ENCODE data around the gene MAST3. TPM values are rescaled to one million over a fixed set of nuclear protein-coding genes. Genes with fewer than 3 reads are reported as not detected.
"Not testable (repeated sequence)": the region's sequence is repeated elsewhere in the genome, so short reads cannot be mapped to it uniquely, and the experiment has no call there.

MAST3 gene
- total and polyA plus RNA-seq, 2 donors: 3.5 to 7.0 TPM

DNA sequence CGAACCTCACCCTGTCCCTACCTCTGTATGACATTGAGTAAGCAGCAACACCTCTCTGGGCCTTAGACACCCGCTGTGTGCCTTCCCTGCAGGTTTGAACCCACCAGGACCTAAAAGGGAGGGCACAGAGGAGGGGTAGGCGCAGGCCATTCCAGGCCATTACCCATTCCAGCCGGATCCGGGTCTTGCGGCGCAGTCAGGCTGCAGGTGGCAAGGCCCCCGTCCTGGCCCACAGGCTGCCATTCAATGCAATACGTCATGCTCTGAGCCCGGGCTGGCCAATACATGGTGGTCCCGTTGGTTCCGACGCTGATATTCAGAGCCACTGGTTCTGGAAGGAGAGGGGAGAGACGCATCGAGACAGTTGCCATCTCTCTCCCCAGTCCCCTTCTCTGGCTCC lies 28.2 kb upstream of the MAST3 start:
- H3K36me3 ChIP-seq (ENCODE audit: insufficient read depth): no peaks in the 10 kb centered on the region
- no peak overlapping the region for H3K4me3 ChIP-seq (ENCODE audit: low read depth, low read length)
- WGBS: 85% methylated on average over 15 of the region's 15 CpGs
- no peak for DNase-seq (ENCODE audit: extremely low spot score)
- no peaks in the 10 kb centered on the region for H3K4me1 ChIP-seq (ENCODE audit: insufficient read depth)
- H3K27ac ChIP-seq (ENCODE audit: low read depth): no peak overlapping the region

DNA sequence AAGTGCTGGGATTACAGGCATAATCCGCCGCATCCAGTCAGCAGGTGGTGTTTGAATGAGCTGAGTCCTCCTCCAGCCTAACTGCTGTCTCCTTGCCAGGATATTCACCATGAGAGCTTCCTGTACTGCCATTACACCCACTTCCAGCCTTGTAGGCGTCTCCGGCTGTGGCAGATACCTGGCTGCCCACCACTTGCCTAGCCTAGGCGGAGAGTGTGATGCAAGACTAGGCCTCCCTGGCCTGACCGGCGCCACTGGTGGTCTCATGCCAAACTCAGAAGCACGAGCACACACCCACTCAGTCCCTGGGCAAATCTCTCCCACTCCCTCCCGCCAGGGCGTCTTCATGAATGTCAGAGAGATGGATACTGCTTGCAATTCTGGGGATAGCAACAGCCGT lies 27.4 kb upstream of the MAST3 start:
- DNase-seq (ENCODE audit: extremely low spot score): no peak
- Histone ChIP-seq H3K4me1 (ENCODE audit: insufficient read depth) (no peaks in the 10 kb centered on the region), H3K27ac (ENCODE audit: low read depth) (no peak overlapping the region), H3K36me3 (ENCODE audit: insufficient read depth) (no peaks in the 10 kb centered on the region), H3K4me3 (ENCODE audit: low read depth, low read length) (no peak overlapping the region)
- WGBS: 66% methylated on average over 11 of the region's 11 CpGs

DNA sequence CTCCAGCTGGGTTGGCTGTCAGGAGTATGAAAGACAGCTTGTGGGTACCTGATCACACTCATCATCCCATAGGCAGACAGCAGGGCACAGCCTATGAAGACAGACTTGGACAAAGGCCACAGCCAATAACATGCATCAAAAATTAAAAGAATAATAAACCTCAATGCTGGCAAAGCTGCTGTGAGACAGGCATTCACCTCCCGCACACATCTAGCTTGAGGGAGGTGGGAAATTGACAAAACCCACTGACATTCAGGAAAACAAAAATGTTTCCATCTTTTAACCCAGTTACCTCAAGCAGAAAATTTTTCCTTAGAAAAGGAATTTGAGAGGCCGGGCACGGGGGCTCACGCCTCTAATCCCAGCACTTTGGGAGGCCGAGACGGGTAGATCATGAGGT lies 25.2 kb upstream of the MAST3 start:
- H3K27ac ChIP-seq (ENCODE audit: low read depth): no peak overlapping the region
- H3K4me1 ChIP-seq (ENCODE audit: insufficient read depth): no peaks in the 10 kb centered on the region
- no peaks in the 10 kb centered on the region for H3K36me3 ChIP-seq (ENCODE audit: insufficient read depth)
- WGBS: 83% methylated on average over 6 of the region's 6 CpGs
- DNase-seq (ENCODE audit: extremely low spot score): no peak
- H3K4me3 ChIP-seq (ENCODE audit: low read depth, low read length): no peak overlapping the region

DNA sequence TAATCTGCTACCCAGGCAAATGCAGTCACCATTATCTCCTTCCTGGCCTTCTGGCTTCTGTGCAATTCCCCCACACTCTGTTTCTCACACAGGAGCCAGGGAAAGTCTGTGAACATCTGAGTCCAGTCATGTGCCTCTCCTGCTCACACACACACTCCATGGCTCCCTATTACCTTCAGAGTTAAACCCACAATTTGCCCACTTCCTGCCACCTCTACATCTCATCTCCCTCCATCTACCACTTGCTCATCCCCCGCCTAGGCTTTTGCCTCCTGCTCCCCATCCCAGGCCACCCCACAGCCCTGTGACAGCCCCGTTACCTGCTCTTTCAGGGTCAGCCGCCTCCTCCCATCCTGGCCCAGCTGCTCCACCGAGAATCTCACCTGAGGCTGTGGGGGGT lies 24.4 kb upstream of the MAST3 start:
- Histone ChIP-seq H3K27ac (ENCODE audit: low read depth) (no peak overlapping the region), H3K4me1 (ENCODE audit: insufficient read depth) (no peaks in the 10 kb centered on the region), H3K4me3 (ENCODE audit: low read depth, low read length) (no peak overlapping the region), H3K36me3 (ENCODE audit: insufficient read depth) (no peaks in the 10 kb centered on the region)
- DNase-seq (ENCODE audit: extremely low spot score): no peak
- WGBS: 68% methylated on average over 4 of the region's 4 CpGs

DNA sequence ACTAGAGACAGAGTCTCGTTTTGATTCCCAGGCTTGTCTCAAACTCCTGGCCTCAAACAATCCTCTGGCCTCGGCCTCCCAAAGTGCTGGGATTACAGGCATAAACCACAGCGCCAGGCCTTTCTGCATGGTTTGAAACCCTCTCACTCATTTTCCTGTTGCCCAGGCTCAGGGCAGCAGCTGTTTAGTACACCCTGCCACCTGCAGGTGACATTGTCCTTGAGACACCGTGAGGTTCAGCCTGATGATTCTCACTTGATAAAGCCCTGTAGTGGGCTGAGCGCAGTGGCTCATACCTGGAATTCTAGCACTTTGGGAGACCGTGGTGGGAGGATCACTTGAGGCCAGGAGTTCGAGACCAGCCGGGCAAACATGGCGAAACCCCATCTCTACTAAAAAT lies 23.4 kb upstream of the MAST3 start:
- WGBS: 72% methylated on average over 9 of the region's 9 CpGs

DNA sequence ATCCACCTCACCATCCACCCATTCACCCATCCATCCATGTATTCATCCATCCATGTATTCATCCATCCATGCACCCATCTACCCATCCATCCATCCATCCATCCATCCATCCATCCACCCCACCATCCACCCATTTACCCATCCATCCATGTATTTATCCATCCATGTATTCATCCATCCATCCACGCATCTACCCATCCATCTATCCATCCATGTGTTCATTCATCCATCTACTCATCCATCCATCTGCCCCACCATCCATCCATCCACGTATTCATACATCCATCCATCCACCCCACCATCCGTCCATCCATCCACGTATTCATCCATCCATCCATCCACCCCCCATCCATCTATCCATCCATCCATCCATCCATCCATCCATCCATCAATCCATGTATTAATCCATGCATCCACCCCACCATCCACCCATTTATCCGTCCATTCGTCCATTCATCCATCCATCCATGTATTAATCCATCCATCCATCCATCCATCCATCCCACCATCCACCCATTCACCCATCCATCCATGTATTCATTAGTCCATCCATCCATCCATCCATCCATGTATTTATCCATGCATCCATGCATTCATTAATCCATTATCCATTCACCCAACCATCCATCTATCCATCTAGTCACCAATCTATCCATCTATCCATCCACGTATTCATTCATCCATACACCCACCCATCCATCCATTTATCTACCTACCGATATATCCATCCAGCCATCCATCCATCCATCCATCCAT lies 13.5 kb upstream of the MAST3 start:
- Histone ChIP-seq H3K36me3 (ENCODE audit: insufficient read depth) (no peaks in the 10 kb centered on the region), H3K4me1 (ENCODE audit: insufficient read depth) (no peaks in the 10 kb centered on the region), H3K4me3 (ENCODE audit: low read depth, low read length) (no peak overlapping the region), H3K27ac (ENCODE audit: low read depth) (no peak overlapping the region)
- WGBS: 76% methylated on average over 8 of the region's 8 CpGs
- no peak for DNase-seq (ENCODE audit: extremely low spot score)

More for the DNA sequence above, 23.4 kb upstream of the MAST3 start:
- H3K4me1 ChIP-seq (ENCODE audit: insufficient read depth): no peaks in the 10 kb centered on the region
- H3K27ac ChIP-seq (ENCODE audit: low read depth): no peak overlapping the region
- no peak for DNase-seq (ENCODE audit: extremely low spot score)
- no peak overlapping the region for H3K4me3 ChIP-seq (ENCODE audit: low read depth, low read length)
- H3K36me3 ChIP-seq (ENCODE audit: insufficient read depth): no peaks in the 10 kb centered on the region

DNA sequence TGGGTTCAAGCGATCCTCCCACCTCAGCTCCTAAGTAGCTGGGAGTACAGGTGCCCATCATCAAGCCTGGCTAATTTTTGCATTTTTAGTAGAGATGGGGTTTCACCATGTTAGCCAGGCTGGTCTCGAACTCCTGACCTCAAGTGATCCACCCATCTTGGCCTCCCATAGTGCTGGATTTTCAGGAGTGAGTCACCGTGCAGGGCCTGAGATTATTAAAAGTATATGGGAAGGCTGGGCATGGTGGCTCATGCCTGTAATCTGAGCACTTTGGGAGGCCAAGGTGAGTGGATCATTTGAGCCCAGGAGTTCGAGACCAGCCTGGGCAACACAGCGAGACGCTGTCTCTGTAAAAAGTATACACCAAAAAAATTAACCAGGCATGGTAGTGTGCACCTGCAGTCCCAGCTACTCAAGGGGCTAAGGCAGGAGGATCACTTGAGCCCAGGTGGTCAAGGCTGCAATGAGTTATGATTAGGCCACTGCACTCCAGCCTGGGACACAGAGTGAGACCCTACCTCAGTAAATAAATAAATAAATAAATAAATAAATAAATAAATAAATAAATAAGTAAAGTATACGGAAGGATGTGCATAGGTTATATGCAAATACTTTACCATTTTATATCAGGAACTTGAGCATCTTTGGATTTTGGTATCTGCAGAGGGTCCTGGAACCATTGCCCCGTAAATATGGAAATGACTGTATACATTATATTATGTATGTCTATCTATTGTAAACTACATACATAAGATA lies 11.7 kb upstream of the MAST3 start:
- no peak overlapping the region for H3K27ac ChIP-seq (ENCODE audit: low read depth)
- no peaks in the 10 kb centered on the region for H3K36me3 ChIP-seq (ENCODE audit: insufficient read depth)
- no peak overlapping the region for H3K4me3 ChIP-seq (ENCODE audit: low read depth, low read length)
- no peak for DNase-seq (ENCODE audit: extremely low spot score)
- no peaks in the 10 kb centered on the region for H3K4me1 ChIP-seq (ENCODE audit: insufficient read depth)
- WGBS: 82% methylated on average over 8 of the region's 8 CpGs

DNA sequence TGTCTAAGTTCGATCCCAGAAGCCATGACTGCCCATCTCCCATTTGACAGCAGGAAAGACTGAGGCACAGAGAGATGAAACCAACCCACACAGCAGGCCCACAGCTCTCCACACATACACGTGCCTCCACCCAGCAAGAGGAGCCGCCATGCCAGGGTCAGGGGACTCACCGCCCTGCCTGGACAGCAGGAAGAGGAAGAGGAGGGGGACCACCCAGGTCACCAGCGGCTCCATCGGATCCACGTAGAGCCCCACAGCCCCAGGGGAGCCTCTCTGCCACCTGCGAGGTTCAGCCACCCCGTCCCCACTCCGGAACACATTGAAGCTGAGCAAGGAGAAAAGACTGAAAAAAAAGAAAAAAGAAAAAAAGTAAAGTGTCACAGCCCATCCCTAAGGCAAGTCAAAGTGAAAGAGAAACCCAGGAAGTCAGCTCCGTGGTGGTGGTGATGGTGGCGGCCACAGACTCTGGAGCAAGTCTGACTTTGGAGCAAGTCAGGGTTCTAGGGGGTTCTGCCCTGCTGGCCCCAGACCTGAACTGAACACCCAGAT lies 10.9 kb upstream of the MAST3 start, which contains the start of gene IL12RB1:
IL12RB1 (minus strand) TSS at position 345 of the 549 bp plus-strand sequence; CDS start at position 234, 111 bp downstream.
- 51% methylated on average over 12 of the region's 12 CpGs for WGBS
- H3K36me3 ChIP-seq (ENCODE audit: insufficient read depth): no peaks in the 10 kb centered on the region
- no peak for DNase-seq (ENCODE audit: extremely low spot score)
- H3K4me3 ChIP-seq (ENCODE audit: low read depth, low read length): no peak within 1 kb of the TSS
- H3K27ac ChIP-seq (ENCODE audit: low read depth): no peak within 1 kb of the TSS
- H3K4me1 ChIP-seq (ENCODE audit: insufficient read depth): no peaks in the 10 kb centered on the region

DNA sequence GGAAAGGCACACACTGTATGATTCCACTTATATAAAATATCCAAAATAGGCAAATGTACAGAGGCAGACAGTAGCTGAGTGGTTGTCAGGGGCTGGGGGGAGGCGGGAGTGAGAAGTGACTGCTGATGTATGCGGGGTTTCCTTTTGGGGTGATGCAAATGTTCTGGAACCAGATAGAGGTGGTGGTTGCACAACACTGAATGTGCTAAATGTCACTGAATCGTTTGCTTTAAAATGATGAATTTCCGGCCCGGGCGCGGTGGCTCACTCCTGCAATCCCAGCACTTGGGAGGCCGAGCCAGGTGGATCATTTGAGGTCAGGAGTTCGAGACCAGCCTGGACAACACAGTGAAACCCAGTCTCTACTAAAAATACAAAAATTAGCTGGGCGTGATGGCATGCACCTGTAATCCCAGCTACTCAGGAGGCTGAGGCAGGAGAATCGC lies 8.5 kb upstream of the MAST3 start:
- WGBS: 71% methylated on average over 11 of the region's 11 CpGs
- H3K4me1 ChIP-seq (ENCODE audit: insufficient read depth); H3K27ac ChIP-seq (ENCODE audit: low read depth); H3K4me3 ChIP-seq (ENCODE audit: low read depth, low read length); DNase-seq (ENCODE audit: extremely low spot score); H3K36me3 ChIP-seq (ENCODE audit: insufficient read depth): not testable (repeated sequence)

DNA sequence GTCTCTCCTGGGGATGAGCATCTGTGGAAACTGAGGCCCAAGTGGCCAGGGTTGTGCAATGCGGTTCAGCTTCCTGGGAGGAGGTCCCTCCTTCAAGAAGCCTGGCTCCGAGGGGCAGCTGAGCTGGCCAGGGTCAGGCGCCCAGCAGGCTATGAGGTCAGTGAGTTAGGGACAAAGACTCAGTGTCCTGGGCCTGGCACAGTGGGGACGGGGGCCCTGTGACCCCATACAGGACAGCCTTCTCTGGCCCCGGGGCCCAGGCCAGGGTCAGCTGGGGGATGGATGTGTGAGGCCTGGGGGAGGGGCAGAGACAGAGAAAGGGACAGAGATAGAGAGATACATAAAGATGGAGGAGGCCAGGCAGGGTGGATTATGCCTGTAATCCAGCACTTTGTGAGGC lies 7.9 kb upstream of the MAST3 start:
- no peak overlapping the region for H3K4me3 ChIP-seq (ENCODE audit: low read depth, low read length)
- H3K36me3 ChIP-seq (ENCODE audit: insufficient read depth): no peaks in the 10 kb centered on the region
- no peak for DNase-seq (ENCODE audit: extremely low spot score)
- WGBS: 80% methylated on average over 5 of the region's 5 CpGs
- no peak overlapping the region for H3K27ac ChIP-seq (ENCODE audit: low read depth)
- H3K4me1 ChIP-seq (ENCODE audit: insufficient read depth): no peaks in the 10 kb centered on the region

DNA sequence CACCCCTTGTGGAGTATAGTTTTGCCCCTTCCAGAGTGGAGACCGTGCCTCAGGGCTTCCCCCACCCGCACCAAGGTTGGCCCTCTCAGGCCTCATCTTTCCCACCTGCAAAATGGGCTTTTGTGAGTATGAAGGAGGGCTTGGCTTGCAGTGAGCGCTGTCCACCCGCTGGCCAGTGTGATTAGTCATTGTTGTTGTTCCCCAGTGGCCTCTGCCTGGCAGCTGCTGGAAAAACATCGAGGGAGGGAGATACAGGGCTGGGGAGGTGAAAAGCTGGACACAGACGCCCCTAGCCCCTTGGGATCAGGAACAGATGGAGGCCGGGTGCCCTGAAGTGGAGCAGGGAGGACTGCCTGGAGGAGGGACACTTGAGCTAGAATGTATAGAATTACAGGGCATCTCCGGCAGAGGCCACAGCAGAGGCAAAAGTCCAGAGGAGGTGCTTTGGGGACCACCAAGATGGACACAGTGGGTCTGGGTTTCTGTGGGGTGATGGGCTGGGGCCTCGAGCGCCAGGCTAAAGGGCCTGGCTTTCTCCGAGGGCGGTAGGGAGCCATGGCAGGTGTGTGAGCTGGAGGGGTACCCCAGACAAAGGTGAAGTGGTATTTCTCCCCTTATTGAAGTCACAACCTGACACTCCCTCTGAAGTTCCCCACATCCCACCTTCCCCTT lies 6.9 kb upstream of the MAST3 start:
- H3K27ac ChIP-seq (ENCODE audit: low read depth): no peak overlapping the region
- H3K36me3 ChIP-seq (ENCODE audit: insufficient read depth): no peaks in the 10 kb centered on the region
- no peak for DNase-seq (ENCODE audit: extremely low spot score)
- H3K4me1 ChIP-seq (ENCODE audit: insufficient read depth): no peaks in the 10 kb centered on the region
- no peak overlapping the region for H3K4me3 ChIP-seq (ENCODE audit: low read depth, low read length)
- WGBS: 80% methylated on average over 12 of the region's 12 CpGs

DNA sequence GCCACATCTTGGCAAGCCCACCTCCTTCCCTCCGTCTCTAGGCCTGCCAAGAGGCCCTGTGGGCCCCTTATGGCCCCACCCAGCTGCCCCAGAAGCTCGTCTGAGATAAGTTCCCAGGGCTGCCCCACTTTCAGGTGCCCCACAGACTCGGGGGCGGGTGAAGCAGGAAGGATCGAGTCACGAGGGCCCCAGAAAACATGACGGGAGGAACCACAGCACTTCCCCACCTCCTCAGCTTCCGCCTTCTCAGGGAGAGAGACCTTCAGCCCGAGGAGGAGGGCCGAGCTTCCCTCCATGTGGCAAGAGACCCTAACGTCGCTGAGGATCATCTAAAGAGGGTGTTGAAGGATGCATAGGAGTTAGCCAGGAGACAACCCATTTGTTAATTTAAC lies 6.4 kb upstream of the MAST3 start:
- DNase-seq (ENCODE audit: extremely low spot score): no peak

DNA sequence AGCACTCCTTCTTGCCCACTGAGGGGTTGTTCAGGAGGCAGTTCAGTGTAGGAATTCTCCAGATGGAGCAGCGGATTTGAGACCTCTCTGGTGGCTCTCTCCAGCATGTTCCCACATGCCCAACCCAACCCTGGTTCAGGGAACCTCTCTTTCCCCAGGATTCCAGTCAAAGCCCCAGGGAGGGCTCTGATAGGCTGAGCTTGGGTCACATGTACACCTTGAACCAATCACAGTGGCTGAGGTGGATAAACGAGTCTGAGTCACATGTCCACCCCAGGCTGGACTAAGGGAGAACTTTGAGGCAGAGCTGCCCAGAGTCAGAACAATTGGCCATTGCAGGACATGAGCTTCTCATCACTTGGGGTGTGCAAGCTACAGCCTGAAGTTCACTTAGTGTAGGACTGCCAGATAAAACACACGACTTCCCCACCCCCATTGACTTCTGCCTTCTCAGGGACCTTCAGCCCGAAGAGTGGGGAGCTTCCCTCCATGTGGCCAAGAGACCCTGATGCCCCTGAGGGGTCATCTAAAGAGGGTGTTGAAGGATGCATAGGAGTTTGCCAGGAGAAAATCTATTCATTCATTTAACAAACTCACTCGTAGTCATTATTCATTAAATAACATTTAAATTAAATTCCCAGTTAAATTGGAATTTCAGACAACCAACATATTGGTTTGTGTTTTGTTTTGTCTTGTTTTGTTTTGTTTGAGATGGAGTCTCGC lies 4.0 kb upstream of the MAST3 start:
- Histone ChIP-seq H3K27ac (ENCODE audit: low read depth) (no peak overlapping the region), H3K36me3 (ENCODE audit: insufficient read depth) (no peaks in the 10 kb centered on the region), H3K4me1 (ENCODE audit: insufficient read depth) (no peaks in the 10 kb centered on the region), H3K4me3 (ENCODE audit: low read depth, low read length) (no peak overlapping the region)
- 75% methylated on average over 6 of the region's 6 CpGs for WGBS
- DNase-seq (ENCODE audit: extremely low spot score): no peak

More for the DNA sequence above, 6.4 kb upstream of the MAST3 start:
- Histone ChIP-seq H3K36me3 (ENCODE audit: insufficient read depth) (no peaks in the 10 kb centered on the region), H3K27ac (ENCODE audit: low read depth) (no peak overlapping the region), H3K4me1 (ENCODE audit: insufficient read depth) (no peaks in the 10 kb centered on the region), H3K4me3 (ENCODE audit: low read depth, low read length) (no peak overlapping the region)
- 49% methylated on average over 12 of the region's 12 CpGs for WGBS
